ENCODE data around the gene HHIPL1. TPM values are rescaled to one million over a fixed set of nuclear protein-coding genes. Genes with fewer than 3 reads are reported as not detected.
"Not testable (repeated sequence)": the region's sequence is repeated elsewhere in the genome, so short reads cannot be mapped to it uniquely, and the experiment has no call there.

The HHIPL1 gene
- total RNA-seq, 4 donors from 2014 or later: 2.7 to 9.6 (median 3.7) TPM

GRCh38 chr14:99637624-99638023, 7.3 kb upstream of the HHIPL1 start:
- no peak overlapping the region for H3K4me3 ChIP-seq
- H3K27ac ChIP-seq: no peak overlapping the region
- H3K36me3 ChIP-seq: no peaks in the 10 kb centered on the region
- ATAC-seq: no peak
- H3K27me3 ChIP-seq: no peaks in the 10 kb centered on the region
- WGBS, 2 donors (ENCODE audit: low coverage in 1 of 2): 82 to 83% methylated on average over 1 to 5 of the region's 7 CpGs
- TF ChIP-seq POLR2A (IDR thresholded peaks at IDR 0.05) (no peak), EP300 (IDR thresholded peaks at IDR 0.05) (no peak), POLR2AphosphoS5 (IDR thresholded peaks at IDR 0.05) (no peak), CTCF (IDR thresholded peaks at IDR 0.05) (no peak)
- H3K4me1 ChIP-seq: no peaks in the 10 kb centered on the region
- no peaks in the 10 kb centered on the region for H3K9me3 ChIP-seq

- ATAC-seq, H3K4me3 ChIP-seq, H3K9me3 ChIP-seq, H3K27ac ChIP-seq, H3K36me3 ChIP-seq: not testable (repeated sequence)
- H3K4me1 ChIP-seq: peaks cover 0 to 28% (median 11%) of the 10 kb centered on the region in 3 donors
- 82 to 100% methylated on average over 3 to 4 of the region's 5 CpGs for WGBS, 2 donors (ENCODE audit: low coverage in 1 of 2)
- peaks cover 17% of the 10 kb centered on the region for H3K27me3 ChIP-seq
Observed at GRCh38 chr14:99642771-99643170, 2.2 kb upstream of the HHIPL1 start.

- WGBS, 2 donors (ENCODE audit: low coverage in 1 of 2): 67 to 88% methylated on average over 1 of the region's 6 CpGs
- TF ChIP-seq POLR2AphosphoS5 (IDR thresholded peaks at IDR 0.05) (no peak), POLR2A (IDR thresholded peaks at IDR 0.05) (no peak), CTCF (IDR thresholded peaks at IDR 0.05) (no peak), EP300 (IDR thresholded peaks at IDR 0.05) (no peak)
- Histone ChIP-seq H3K4me1 (peaks cover 0 to 28% (median 11%) of the 10 kb centered on the region in 3 donors), H3K4me3 (no peak overlapping the region), H3K36me3 (no peaks in the 10 kb centered on the region), H3K27me3 (peaks cover 17% of the 10 kb centered on the region), H3K27ac (no peak overlapping the region), H3K9me3 (no peaks in the 10 kb centered on the region)
- no peak for ATAC-seq
Observed at GRCh38 chr14:99643343-99643742, 1.6 kb upstream of the HHIPL1 start.

- H3K9me3 ChIP-seq: no peaks in the 10 kb centered on the region
- H3K4me1 ChIP-seq: peaks cover 0 to 28% (median 11%) of the 10 kb centered on the region in 3 donors
- no peaks in the 10 kb centered on the region for H3K36me3 ChIP-seq
- no peak for ATAC-seq
- peaks cover 17% of the 10 kb centered on the region for H3K27me3 ChIP-seq
- H3K4me3 ChIP-seq: peak overlapping the region in 1 of 2 donors; percentile 64
- 92 to 100% methylated on average over 1 to 3 of the region's 11 CpGs for WGBS, 2 donors (ENCODE audit: low coverage in 1 of 2)
- no peak overlapping the region for H3K27ac ChIP-seq
- TF ChIP-seq CTCF (IDR thresholded peaks at IDR 0.05): no peak
- TF ChIP-seq POLR2AphosphoS5 (IDR thresholded peaks at IDR 0.05): no peak
- no peak for TF ChIP-seq POLR2A (IDR thresholded peaks at IDR 0.05)
- no peak for TF ChIP-seq EP300 (IDR thresholded peaks at IDR 0.05)
Observed at GRCh38 chr14:99644035-99644587, 818 bp upstream of the HHIPL1 start.

- 20% methylated on average over 2 of the region's 32 CpGs; no CpG with 5 or more reads in 1 of the 2 donors for WGBS, 2 donors (ENCODE audit: low coverage in 1 of 2)
- Histone ChIP-seq H3K4me3 (peak overlapping the region; percentile 49 to 64), H3K4me1 (peaks cover 0 to 28% (median 11%) of the 10 kb centered on the region in 3 donors), H3K9me3 (no peaks in the 10 kb centered on the region), H3K27ac (peak overlapping the region in 2 of 4 donors; percentile 58 to 75), H3K36me3 (no peaks in the 10 kb centered on the region), H3K27me3 (peaks cover 17% of the 10 kb centered on the region)
- TF ChIP-seq CTCF (IDR thresholded peaks at IDR 0.05) (no peak), POLR2A (IDR thresholded peaks at IDR 0.05) (no peak), POLR2AphosphoS5 (IDR thresholded peaks at IDR 0.05) (no peak), EP300 (IDR thresholded peaks at IDR 0.05) (no peak)
- ATAC-seq: no peak
Observed at GRCh38 chr14:99645545-99646505, 896 bp downstream of the HHIPL1 start.
